ENCODE measurements around the gene SLC35F3.

Gene SLC35F3

GRCh38 chr1:234292548-234292947, 388.1 kb downstream of the SLC35F3 start:
- Mint-ChIP-seq H3K27ac (no peak overlapping the region), H3K4me1 (peaks cover 32% of the 10 kb centered on the region), H3K9me3 (peaks cover 15% of the 10 kb centered on the region), H3K36me3 (ENCODE audit: low read depth) (no peaks in the 10 kb centered on the region), H3K27me3 (ENCODE audit: low read depth) (peaks cover 16% of the 10 kb centered on the region), H3K4me3 (no peak overlapping the region)
- no peak for TF ChIP-seq CTCF (IDR thresholded peaks at IDR 0.05; ENCODE audit: unreplicated experiment in 3 of 3)

DNA sequence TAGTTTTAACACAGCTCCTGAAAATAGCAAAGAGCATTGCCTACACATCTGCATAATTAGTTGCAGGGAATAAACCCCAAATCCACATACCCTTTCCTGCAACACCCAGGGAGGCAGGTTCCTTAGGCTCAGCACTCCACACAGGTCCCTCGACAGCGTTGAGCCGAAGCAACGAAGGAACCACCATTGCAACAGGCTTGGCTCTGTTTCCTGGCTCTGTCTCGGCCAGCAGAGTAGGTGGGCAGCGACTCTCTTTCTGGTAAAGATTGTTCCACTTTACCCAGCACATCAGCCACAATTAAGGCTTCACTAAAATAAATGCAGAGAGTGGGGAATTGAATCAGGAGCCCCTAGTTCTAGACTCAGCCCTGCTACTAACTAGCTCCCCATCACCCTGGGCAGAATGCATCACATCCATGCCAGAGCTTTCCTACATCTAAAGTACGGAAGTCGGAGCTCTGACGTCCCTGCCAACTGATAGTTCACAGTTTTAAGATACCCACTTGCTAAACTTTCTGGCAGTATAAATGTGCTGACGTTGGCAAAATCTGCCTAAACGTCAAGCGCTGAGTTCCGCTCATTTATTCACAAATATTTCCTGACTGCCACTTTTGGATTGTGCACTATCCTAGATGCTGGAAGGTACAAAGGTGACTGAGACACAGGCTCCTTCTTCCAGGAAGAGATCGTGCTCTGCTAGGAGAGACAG, 389.8 kb downstream of the SLC35F3 start:
- Mint-ChIP-seq H3K4me3 (no peak overlapping the region), H3K36me3 (ENCODE audit: low read depth) (no peaks in the 10 kb centered on the region), H3K4me1 (peaks cover 32% of the 10 kb centered on the region), H3K27ac (no peak overlapping the region), H3K27me3 (ENCODE audit: low read depth) (peaks cover 17% of the 10 kb centered on the region), H3K9me3 (peaks cover 10% of the 10 kb centered on the region)
- no peak for TF ChIP-seq CTCF (IDR thresholded peaks at IDR 0.05; ENCODE audit: unreplicated experiment in 3 of 3)

- Mint-ChIP-seq H3K36me3 (ENCODE audit: low read depth) (no peaks in the 10 kb centered on the region), H3K4me1 (peaks cover 32% of the 10 kb centered on the region), H3K27ac (no peak overlapping the region), H3K9me3 (peaks cover 4% of the 10 kb centered on the region), H3K4me3 (no peak overlapping the region), H3K27me3 (ENCODE audit: low read depth) (peaks cover 17% of the 10 kb centered on the region)
- no peak for TF ChIP-seq CTCF (IDR thresholded peaks at IDR 0.05; ENCODE audit: unreplicated experiment in 3 of 3)
These were observed 390.6 kb downstream of the SLC35F3 start for GRCh38 chr1:234295068-234295467.

- Mint-ChIP-seq H3K4me1 (peaks cover 32% of the 10 kb centered on the region), H3K4me3 (no peak overlapping the region)
These were observed 391.1 kb downstream of the SLC35F3 start for GRCh38 chr1:234295626-234296025.

GRCh38 chr1:234296496-234296895, 392.0 kb downstream of the SLC35F3 start:
- peaks cover 16% of the 10 kb centered on the region for H3K27me3 Mint-ChIP-seq (ENCODE audit: low read depth)
- no peak for TF ChIP-seq CTCF (IDR thresholded peaks at IDR 0.05; ENCODE audit: unreplicated experiment in 3 of 3)
- peaks cover 32% of the 10 kb centered on the region for H3K4me1 Mint-ChIP-seq
- H3K4me3 Mint-ChIP-seq: no peak overlapping the region
- H3K9me3 Mint-ChIP-seq: no peaks in the 10 kb centered on the region
- no peaks in the 10 kb centered on the region for H3K36me3 Mint-ChIP-seq (ENCODE audit: low read depth)
- no peak overlapping the region for H3K27ac Mint-ChIP-seq

More at GRCh38 chr1:234295626-234296025, 391.1 kb downstream of the SLC35F3 start:
- no peak for TF ChIP-seq CTCF (IDR thresholded peaks at IDR 0.05; ENCODE audit: unreplicated experiment in 3 of 3)
- Mint-ChIP-seq H3K36me3 (ENCODE audit: low read depth) (no peaks in the 10 kb centered on the region), H3K27ac (no peak overlapping the region), H3K27me3 (ENCODE audit: low read depth) (peaks cover 17% of the 10 kb centered on the region), H3K9me3 (peaks cover 4% of the 10 kb centered on the region)

DNA sequence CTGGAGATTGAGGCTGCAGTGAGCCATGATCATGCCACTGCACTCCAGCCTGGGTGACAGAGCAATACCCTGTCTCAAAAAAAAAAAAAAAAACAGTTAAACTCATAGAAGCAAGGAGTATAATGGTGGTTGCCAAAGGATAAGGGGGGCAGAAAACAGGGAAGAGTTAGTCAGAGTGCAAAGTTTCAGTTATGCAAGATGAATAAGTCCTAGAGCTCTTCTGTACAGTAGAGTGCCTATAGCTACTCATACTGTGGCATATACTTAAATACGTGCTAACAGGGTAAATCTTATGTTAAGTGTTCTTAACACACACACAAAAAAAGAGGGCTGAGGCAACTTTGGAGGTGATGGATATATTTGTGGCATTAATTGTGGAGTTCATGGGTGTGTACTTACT, 393.2 kb downstream of the SLC35F3 start:
- Mint-ChIP-seq H3K4me3 (no peak overlapping the region), H3K9me3 (no peaks in the 10 kb centered on the region), H3K27ac (no peak overlapping the region), H3K36me3 (ENCODE audit: low read depth) (no peaks in the 10 kb centered on the region), H3K4me1 (peaks cover 32% of the 10 kb centered on the region), H3K27me3 (ENCODE audit: low read depth) (peaks cover 12% of the 10 kb centered on the region)
- no peak for TF ChIP-seq CTCF (IDR thresholded peaks at IDR 0.05; ENCODE audit: unreplicated experiment in 3 of 3)

All from nephron (organoid).